Panc1 (cell line): Measurements from ENCODE around the gene ALPK1. TPM values are rescaled to one million over a fixed set of nuclear protein-coding genes. Genes with fewer than 3 reads are reported as not detected.

Experiments
- ATAC-seq: fragments of 200-7000 bp; cut with Tn5 transposase; 2 replicates; pipeline ENCODE4 v1.9.1; 2020; ENCODE audit warnings: mild to moderate bottlenecking, moderate library complexity
- BruUV-seq: library from RNA; stranded (reverse); fragments of 400-500 nt; replicated peaks from 2 replicates; lab custom pipeline; 2021; lab: Mats Ljungman, UMichigan
- CTCF ChIA-PET: fragments of 300-600 bp; sonication (Branson Sonifier 250); formaldehyde crosslinking; loops from one replicate; lab custom pipeline; 2022; ENCODE audit warnings: antibody characterized with exemption; lab: Charles Lee
- POLR2A ChIA-PET: fragments of 300-600 bp; sonication (Branson Sonifier 250); formaldehyde crosslinking; loops from one replicate; lab custom pipeline; 2022; ENCODE audit warnings: antibody characterized with exemption; lab: Charles Lee
- DNase-seq: peaks from one replicate; pipeline ENCODE4 v3.0.0-alpha.2; 2010; ENCODE audit warnings: low read depth, low spot score
- H3K27ac ChIP-seq: 2 replicates; pipeline ENCODE4 v1.5.1; 2011; ENCODE audit warnings: mild to moderate bottlenecking, low read length, inconsistent platforms
- H3K27me3 ChIP-seq: fragments of 200-500 bp; sonication (Bioruptor generic); 2 replicates; pipeline ENCODE4 v1.6.0; 2014; ENCODE audit warnings: low read length, inconsistent platforms; ENCODE audit not compliant: control insufficient read depth, insufficient read depth
- H3K36me3 ChIP-seq: fragments of 200-500 bp; sonication (Bioruptor generic); 2 replicates; pipeline ENCODE4 v1.5.1; 2014; ENCODE audit warnings: inconsistent platforms, mild to moderate bottlenecking, low read length, moderate library complexity; ENCODE audit not compliant: control insufficient read depth, insufficient read depth
- H3K4me1 ChIP-seq: 2 replicates; pipeline ENCODE4 v1.5.1; 2011; ENCODE audit warnings: inconsistent platforms, mild to moderate bottlenecking, low read length, moderate library complexity; ENCODE audit not compliant: control insufficient read depth, insufficient read depth
- H3K4me3 ChIP-seq, 2 experiments: 2 replicates each; pipeline ENCODE4 v1.5.1; 2011 to 2012; ENCODE audit warnings: low read depth in 2 of 2, low read length in 2 of 2, mild to moderate bottlenecking in 2 of 2, inconsistent platforms in 1 of 2, moderate library complexity in 1 of 2
- H3K9me3 ChIP-seq: fragments of 200-500 bp; sonication (Bioruptor generic); 2 replicates; pipeline ENCODE4 v1.5.1; 2014; ENCODE audit warnings: low read depth, mild to moderate bottlenecking, inconsistent platforms, low read length, moderate library complexity; ENCODE audit not compliant: control insufficient read depth, insufficient read depth
- CTCF ChIP-seq: fragments of 450-650 bp; IDR thresholded peaks from 2 replicates; pipeline ENCODE4 v1.5.1; 2017; ENCODE audit warnings: mild to moderate bottlenecking
- POLR2AphosphoS5 ChIP-seq: IDR thresholded peaks from 2 replicates; pipeline ENCODE4 v1.6.1; 2012; ENCODE audit warnings: mild to moderate bottlenecking, low read depth, low read length, moderate library complexity
- REST ChIP-seq, 2 experiments: IDR thresholded peaks; 2 replicates each; pipeline ENCODE4 v1.6.1; 2011 to 2012; ENCODE audit warnings: low read depth in 2 of 2, control low read depth in 1 of 2, low read length in 1 of 2, mild to moderate bottlenecking in 1 of 2, moderate library complexity in 1 of 2; ENCODE audit not compliant: insufficient read depth in 1 of 2
- SIN3A ChIP-seq: IDR thresholded peaks from 2 replicates; pipeline ENCODE4 v1.6.1; 2012; ENCODE audit warnings: low read depth, mild to moderate bottlenecking, low read length, moderate library complexity, borderline replicate concordance; ENCODE audit not compliant: insufficient read depth
- TCF7L2 ChIP-seq: IDR thresholded peaks from 2 replicates; pipeline ENCODE4 v1.6.1; 2011; ENCODE audit warnings: mild to moderate bottlenecking, low read depth, low read length, inconsistent platforms
- in situ Hi-C: cut with HindIII; loops from 2 replicates; pipeline ENCODE4 v1.10.0; 2016; ENCODE audit warnings: low sequenced_read_pairs, low pct_unique_long_range_greater_than_20kb
- intact Hi-C: fragments of 100-400 bp; cut with micrococcal nuclease; formaldehyde crosslinking; loops from one replicate; pipeline ENCODE4 v1.10.0; 2022; ENCODE audit not compliant: unreplicated experiment
- total RNA-seq: library from RNA; stranded (reverse); gene quantifications from one replicate; pipeline ENCODE4 v1.2.1, GENCODE V29; 2021; ENCODE audit not compliant: unreplicated experiment

ALPK1 gene
- total RNA-seq, 1 experiment from 2014 or later = 1.4 TPM

- in situ Hi-C loops (no loop called here), intact Hi-C loops (no loop called here)
- Histone ChIP-seq H3K27ac (no peak overlapping the region), H3K9me3 (no peaks in the 10 kb centered on the region), H3K36me3 (no peaks in the 10 kb centered on the region), H3K4me1 (no peaks in the 10 kb centered on the region), H3K4me3 (no peak overlapping the region), H3K27me3 (no peaks in the 10 kb centered on the region)
- no peak for ATAC-seq
- CTCF ChIA-PET = no interaction called here
- TF ChIP-seq REST (IDR thresholded peaks at IDR 0.05; ENCODE audit: insufficient read depth in 1 of 2, low read depth in 2 of 2, low read length in 1 of 2) = no peak
- TF ChIP-seq TCF7L2 = no peak
- no peak for TF ChIP-seq POLR2AphosphoS5
- TF ChIP-seq CTCF = no peak
- TF ChIP-seq SIN3A = no peak
- no TSS peak for BruUV-seq
- POLR2A ChIA-PET = no interaction called here
- no peak for DNase-seq
These were observed 60.7 kb downstream of the ALPK1 start for GRCh38 chr4:112357897-112358296.

- ChIA-PET POLR2A (no interaction called here), CTCF (no interaction called here)
- Histone ChIP-seq H3K9me3 (no peaks in the 10 kb centered on the region), H3K4me3 (no peak overlapping the region), H3K36me3 (no peaks in the 10 kb centered on the region), H3K4me1 (no peaks in the 10 kb centered on the region), H3K27me3 (no peaks in the 10 kb centered on the region), H3K27ac (no peak overlapping the region)
- no TSS peak for BruUV-seq
- in situ Hi-C loops = no loop called here
- TF ChIP-seq CTCF (no peak), REST (IDR thresholded peaks at IDR 0.05; ENCODE audit: insufficient read depth in 1 of 2, low read depth in 2 of 2, low read length in 1 of 2) (no peak), TCF7L2 (no peak), POLR2AphosphoS5 (no peak), SIN3A (no peak)
- ATAC-seq (no peak), DNase-seq (no peak)
- intact Hi-C loops = no loop called here
These were observed 61.2 kb downstream of the ALPK1 start for GRCh38 chr4:112358415-112358814.
